ENCODE results near the gene KLHL13. TPM values are rescaled to one million over a fixed set of nuclear protein-coding genes. Genes with fewer than 3 reads are reported as not detected.

Gene KLHL13
- polyA plus RNA-seq, 4 donors: 4.2 to 74.2 (median 4.7) TPM

DNA sequence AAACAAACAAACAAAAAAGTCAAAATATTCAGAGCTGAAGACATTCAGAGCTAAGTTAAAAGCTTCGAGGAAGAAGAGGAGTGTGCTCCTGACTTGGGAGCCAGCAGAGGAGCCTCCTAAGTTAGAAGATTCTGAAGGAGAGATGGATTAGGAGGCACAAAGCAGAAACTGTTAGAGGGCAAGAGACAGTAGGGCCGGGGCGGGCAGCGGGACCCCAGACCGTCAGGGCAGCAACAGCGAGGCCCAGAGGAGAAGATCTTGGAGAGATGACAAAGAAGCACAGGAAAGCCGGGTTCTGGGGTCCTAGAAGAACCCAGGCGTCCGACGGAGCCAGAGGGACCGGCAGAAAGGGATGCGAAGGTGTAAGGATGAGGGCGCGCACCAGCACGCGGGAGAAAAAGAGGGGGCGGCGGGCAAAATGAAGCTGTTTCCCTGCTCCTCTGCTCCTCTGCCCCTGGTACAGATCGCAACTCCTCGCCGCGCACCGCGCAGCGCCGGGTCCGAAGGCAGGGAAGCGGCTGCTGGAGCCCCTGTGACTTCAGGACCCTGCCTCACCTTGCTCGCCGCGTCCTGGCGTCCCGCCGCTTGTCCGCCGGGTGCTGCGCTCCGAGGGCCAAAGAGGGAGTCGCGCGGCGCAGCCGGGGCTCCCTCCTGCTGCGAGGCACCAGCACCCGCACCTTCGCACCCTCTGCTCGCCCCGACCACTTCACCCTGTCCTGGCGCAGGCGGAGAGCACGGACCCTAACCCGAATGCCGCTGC, 477 bp downstream of the KLHL13 start:
- 3 to 29% (median 14%) methylated on average over 22 to 53 of the region's 53 CpGs for WGBS, 3 donors
- H3K4me1 ChIP-seq (ENCODE audit: control insufficient read depth in 3 of 3, insufficient read depth in 2 of 3, low read depth in 1 of 3, low read length in 2 of 3): peaks cover 0 to 5% (median 0%) of the 10 kb centered on the region in 3 donors
- H3K9me3 ChIP-seq (ENCODE audit: control insufficient read depth in 2 of 2, insufficient read depth in 1 of 2, low read depth in 1 of 2, low read length in 1 of 2): no peaks in the 10 kb centered on the region
- H3K27ac ChIP-seq (ENCODE audit: low read depth in 1 of 3, low read length in 2 of 3): peak overlapping the region in 2 of 3 donors; percentile 76 to 79
- peaks cover 0 to 3% (median 0%) of the 10 kb centered on the region in 3 donors for H3K36me3 ChIP-seq (ENCODE audit: control insufficient read depth in 3 of 3, insufficient read depth in 2 of 3, low read depth in 1 of 3, low read length in 3 of 3)
- H3K27me3 ChIP-seq (ENCODE audit: control insufficient read depth in 3 of 3, insufficient read depth in 3 of 3, low read length in 3 of 3): no peaks in the 10 kb centered on the region
- no peak for FAIRE-seq
- DNase-seq: peak; percentile 15 to 53
- peak overlapping the region; percentile 36 to 76 (median 74) for H3K4me3 ChIP-seq (ENCODE audit: low read depth in 1 of 3, low read length in 3 of 3)

DNA sequence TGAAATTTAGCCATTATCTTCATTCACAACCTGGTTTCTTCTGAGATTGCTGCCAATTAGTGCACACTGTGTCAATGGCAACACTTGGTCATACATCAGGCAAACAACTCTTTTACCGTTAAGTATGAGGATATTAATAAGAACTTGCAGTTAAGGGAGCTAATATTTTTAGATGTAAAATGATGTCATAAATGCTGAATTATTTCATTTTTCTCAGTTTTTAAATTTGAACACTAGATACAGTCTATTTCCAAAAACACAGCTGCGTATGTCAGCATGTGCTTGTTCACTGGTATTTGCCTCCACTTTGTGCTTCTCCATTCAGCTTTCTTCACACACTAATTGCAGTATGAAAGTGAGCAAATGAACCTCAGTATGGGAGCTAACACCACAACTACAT, 1.6 kb downstream of the KLHL13 start:
- DNase-seq: peak in 1 of 2 donors; percentile 6
- H3K27ac ChIP-seq (ENCODE audit: low read depth in 1 of 3, low read length in 2 of 3): no peak overlapping the region
- peak overlapping the region in 1 of 3 donors; percentile 76 for H3K4me3 ChIP-seq (ENCODE audit: low read depth in 1 of 3, low read length in 3 of 3)
- peaks cover 0 to 5% (median 0%) of the 10 kb centered on the region in 3 donors for H3K4me1 ChIP-seq (ENCODE audit: control insufficient read depth in 3 of 3, insufficient read depth in 2 of 3, low read depth in 1 of 3, low read length in 2 of 3)
- no peaks in the 10 kb centered on the region for H3K9me3 ChIP-seq (ENCODE audit: control insufficient read depth in 2 of 2, insufficient read depth in 1 of 2, low read depth in 1 of 2, low read length in 1 of 2)
- FAIRE-seq: no peak
- peaks cover 0 to 3% (median 0%) of the 10 kb centered on the region in 3 donors for H3K36me3 ChIP-seq (ENCODE audit: control insufficient read depth in 3 of 3, insufficient read depth in 2 of 3, low read depth in 1 of 3, low read length in 3 of 3)
- H3K27me3 ChIP-seq (ENCODE audit: control insufficient read depth in 3 of 3, insufficient read depth in 3 of 3, low read length in 3 of 3): no peaks in the 10 kb centered on the region
- 46 to 76% (median 62%) methylated on average over 2 of the region's 2 CpGs for WGBS, 3 donors

GRCh38 chrX:118109065-118109464, 7.5 kb downstream of the KLHL13 start:
- Histone ChIP-seq H3K9me3 (ENCODE audit: control insufficient read depth in 2 of 2, insufficient read depth in 1 of 2, low read depth in 1 of 2, low read length in 1 of 2) (no peaks in the 10 kb centered on the region), H3K27ac (ENCODE audit: low read depth in 1 of 3, low read length in 2 of 3) (no peak overlapping the region), H3K4me3 (ENCODE audit: low read depth in 1 of 3, low read length in 3 of 3) (no peak overlapping the region), H3K27me3 (ENCODE audit: control insufficient read depth in 3 of 3, insufficient read depth in 3 of 3, low read length in 3 of 3) (no peaks in the 10 kb centered on the region), H3K36me3 (ENCODE audit: control insufficient read depth in 3 of 3, insufficient read depth in 2 of 3, low read depth in 1 of 3, low read length in 3 of 3) (peaks cover 0 to 5% (median 0%) of the 10 kb centered on the region in 3 donors), H3K4me1 (ENCODE audit: control insufficient read depth in 3 of 3, insufficient read depth in 2 of 3, low read depth in 1 of 3, low read length in 2 of 3) (no peaks in the 10 kb centered on the region)
- FAIRE-seq (no peak), DNase-seq (no peak)
- 86 to 95% (median 90%) methylated on average over 5 of the region's 5 CpGs for WGBS, 3 donors

GRCh38 chrX:118108304-118108703, 8.3 kb downstream of the KLHL13 start:
- DNase-seq (no peak), FAIRE-seq (no peak)
- Histone ChIP-seq H3K4me3 (ENCODE audit: low read depth in 1 of 3, low read length in 3 of 3) (no peak overlapping the region), H3K9me3 (ENCODE audit: control insufficient read depth in 2 of 2, insufficient read depth in 1 of 2, low read depth in 1 of 2, low read length in 1 of 2) (no peaks in the 10 kb centered on the region), H3K27ac (ENCODE audit: low read depth in 1 of 3, low read length in 2 of 3) (no peak overlapping the region), H3K36me3 (ENCODE audit: control insufficient read depth in 3 of 3, insufficient read depth in 2 of 3, low read depth in 1 of 3, low read length in 3 of 3) (peaks cover 0 to 5% (median 0%) of the 10 kb centered on the region in 3 donors), H3K27me3 (ENCODE audit: control insufficient read depth in 3 of 3, insufficient read depth in 3 of 3, low read length in 3 of 3) (no peaks in the 10 kb centered on the region), H3K4me1 (ENCODE audit: control insufficient read depth in 3 of 3, insufficient read depth in 2 of 3, low read depth in 1 of 3, low read length in 2 of 3) (no peaks in the 10 kb centered on the region)
- WGBS, 3 donors: 35 to 43% (median 39%) methylated on average over 1 of the region's 1 CpG

DNA sequence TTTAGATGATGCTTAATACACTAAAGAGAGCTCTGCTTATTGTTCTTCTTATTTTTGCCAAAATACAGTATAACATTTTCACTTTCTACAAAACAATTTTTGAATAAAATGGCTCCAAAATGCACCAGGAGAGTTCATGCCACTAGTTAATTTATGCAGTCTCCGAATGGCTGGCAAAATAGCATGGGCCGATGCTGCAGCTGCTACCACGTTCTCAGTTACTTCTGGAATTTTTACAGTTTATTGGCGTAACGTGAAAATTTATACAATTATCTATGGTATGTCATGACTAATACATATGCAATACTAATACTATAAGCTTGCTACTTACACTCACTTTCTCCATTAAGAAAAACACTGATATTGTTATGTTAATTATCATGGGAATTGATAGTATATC, 16.5 kb downstream of the KLHL13 start:
- H3K36me3 ChIP-seq (ENCODE audit: control insufficient read depth in 3 of 3, insufficient read depth in 2 of 3, low read depth in 1 of 3, low read length in 3 of 3): no peaks in the 10 kb centered on the region
- no peaks in the 10 kb centered on the region for H3K4me1 ChIP-seq (ENCODE audit: control insufficient read depth in 3 of 3, insufficient read depth in 2 of 3, low read depth in 1 of 3, low read length in 2 of 3)
- H3K27me3 ChIP-seq (ENCODE audit: control insufficient read depth in 3 of 3, insufficient read depth in 3 of 3, low read length in 3 of 3): no peaks in the 10 kb centered on the region
- no peak overlapping the region for H3K4me3 ChIP-seq (ENCODE audit: low read depth in 1 of 3, low read length in 3 of 3)
- 88 to 96% (median 91%) methylated on average over 5 of the region's 5 CpGs for WGBS, 3 donors
- no peaks in the 10 kb centered on the region for H3K9me3 ChIP-seq (ENCODE audit: control insufficient read depth in 2 of 2, insufficient read depth in 1 of 2, low read depth in 1 of 2, low read length in 1 of 2)
- no peak overlapping the region for H3K27ac ChIP-seq (ENCODE audit: low read depth in 1 of 3, low read length in 2 of 3)
- FAIRE-seq: no peak
- DNase-seq: no peak

DNA sequence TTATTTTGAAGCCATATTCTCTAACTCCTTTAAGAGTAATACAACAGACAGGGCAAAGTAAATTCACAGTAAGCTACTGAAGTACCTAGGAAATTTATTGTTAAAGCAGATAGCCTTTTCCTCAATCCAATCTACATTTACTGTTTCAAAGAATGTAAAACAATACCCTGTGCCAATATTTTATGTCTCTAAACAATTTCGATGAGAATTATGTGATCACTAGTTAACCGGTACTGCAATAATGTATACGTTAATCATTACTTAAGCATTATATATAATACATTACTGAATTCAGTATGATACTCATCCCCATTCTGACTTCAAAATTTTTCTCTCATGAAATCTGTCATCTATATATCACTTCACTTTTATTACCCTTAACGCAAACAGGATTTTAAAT, 28.5 kb downstream of the KLHL13 start:
- Histone ChIP-seq H3K9me3 (ENCODE audit: control insufficient read depth in 2 of 2, insufficient read depth in 1 of 2, low read depth in 1 of 2, low read length in 1 of 2) (no peaks in the 10 kb centered on the region), H3K36me3 (ENCODE audit: control insufficient read depth in 3 of 3, insufficient read depth in 2 of 3, low read depth in 1 of 3, low read length in 3 of 3) (peaks cover 0 to 9% (median 0%) of the 10 kb centered on the region in 3 donors), H3K27ac (ENCODE audit: low read depth in 1 of 3, low read length in 2 of 3) (no peak overlapping the region), H3K4me1 (ENCODE audit: control insufficient read depth in 3 of 3, insufficient read depth in 2 of 3, low read depth in 1 of 3, low read length in 2 of 3) (no peaks in the 10 kb centered on the region), H3K27me3 (ENCODE audit: control insufficient read depth in 3 of 3, insufficient read depth in 3 of 3, low read length in 3 of 3) (no peaks in the 10 kb centered on the region), H3K4me3 (ENCODE audit: low read depth in 1 of 3, low read length in 3 of 3) (no peak overlapping the region)
- FAIRE-seq (no peak), DNase-seq (no peak)
- WGBS, 3 donors: 22 to 70% (median 64%) methylated on average over 4 of the region's 4 CpGs

- H3K27me3 ChIP-seq (ENCODE audit: control insufficient read depth in 3 of 3, insufficient read depth in 3 of 3, low read length in 3 of 3): no peaks in the 10 kb centered on the region
- H3K4me3 ChIP-seq (ENCODE audit: low read depth in 1 of 3, low read length in 3 of 3): no peak overlapping the region
- DNase-seq (no peak), FAIRE-seq (no peak)
- H3K4me1 ChIP-seq (ENCODE audit: control insufficient read depth in 3 of 3, insufficient read depth in 2 of 3, low read depth in 1 of 3, low read length in 2 of 3): no peaks in the 10 kb centered on the region
- peaks cover 0 to 3% of the 10 kb centered on the region in 2 donors for H3K9me3 ChIP-seq (ENCODE audit: control insufficient read depth in 2 of 2, insufficient read depth in 1 of 2, low read depth in 1 of 2, low read length in 1 of 2)
- no peak overlapping the region for H3K27ac ChIP-seq (ENCODE audit: low read depth in 1 of 3, low read length in 2 of 3)
- H3K36me3 ChIP-seq (ENCODE audit: control insufficient read depth in 3 of 3, insufficient read depth in 2 of 3, low read depth in 1 of 3, low read length in 3 of 3): peaks cover 0 to 2% (median 0%) of the 10 kb centered on the region in 3 donors
- 25 to 41% (median 38%) methylated on average over 1 of the region's 1 CpG for WGBS, 3 donors
Observed at GRCh38 chrX:118074196-118074595, 42.4 kb downstream of the KLHL13 start.

GRCh38 chrX:118066867-118067515, 49.6 kb downstream of the KLHL13 start:
- Histone ChIP-seq H3K4me3 (ENCODE audit: low read depth in 1 of 3, low read length in 3 of 3) (no peak overlapping the region), H3K27me3 (ENCODE audit: control insufficient read depth in 3 of 3, insufficient read depth in 3 of 3, low read length in 3 of 3) (no peaks in the 10 kb centered on the region), H3K9me3 (ENCODE audit: control insufficient read depth in 2 of 2, insufficient read depth in 1 of 2, low read depth in 1 of 2, low read length in 1 of 2) (no peaks in the 10 kb centered on the region), H3K4me1 (ENCODE audit: control insufficient read depth in 3 of 3, insufficient read depth in 2 of 3, low read depth in 1 of 3, low read length in 2 of 3) (no peaks in the 10 kb centered on the region), H3K36me3 (ENCODE audit: control insufficient read depth in 3 of 3, insufficient read depth in 2 of 3, low read depth in 1 of 3, low read length in 3 of 3) (no peaks in the 10 kb centered on the region), H3K27ac (ENCODE audit: low read depth in 1 of 3, low read length in 2 of 3) (no peak overlapping the region)
- 74 to 89% (median 77%) methylated on average over 2 of the region's 2 CpGs for WGBS, 3 donors
- DNase-seq (no peak), FAIRE-seq (no peak)

All from small intestine (tissue), 7 donors.